ENCODE results near the gene TEX22. TPM values are rescaled to one million over a fixed set of nuclear protein-coding genes. Genes with fewer than 3 reads are reported as not detected.

The TEX22 gene
- total RNA-seq, 1 donor from 2014 or later, result 3.2 TPM

DNA sequence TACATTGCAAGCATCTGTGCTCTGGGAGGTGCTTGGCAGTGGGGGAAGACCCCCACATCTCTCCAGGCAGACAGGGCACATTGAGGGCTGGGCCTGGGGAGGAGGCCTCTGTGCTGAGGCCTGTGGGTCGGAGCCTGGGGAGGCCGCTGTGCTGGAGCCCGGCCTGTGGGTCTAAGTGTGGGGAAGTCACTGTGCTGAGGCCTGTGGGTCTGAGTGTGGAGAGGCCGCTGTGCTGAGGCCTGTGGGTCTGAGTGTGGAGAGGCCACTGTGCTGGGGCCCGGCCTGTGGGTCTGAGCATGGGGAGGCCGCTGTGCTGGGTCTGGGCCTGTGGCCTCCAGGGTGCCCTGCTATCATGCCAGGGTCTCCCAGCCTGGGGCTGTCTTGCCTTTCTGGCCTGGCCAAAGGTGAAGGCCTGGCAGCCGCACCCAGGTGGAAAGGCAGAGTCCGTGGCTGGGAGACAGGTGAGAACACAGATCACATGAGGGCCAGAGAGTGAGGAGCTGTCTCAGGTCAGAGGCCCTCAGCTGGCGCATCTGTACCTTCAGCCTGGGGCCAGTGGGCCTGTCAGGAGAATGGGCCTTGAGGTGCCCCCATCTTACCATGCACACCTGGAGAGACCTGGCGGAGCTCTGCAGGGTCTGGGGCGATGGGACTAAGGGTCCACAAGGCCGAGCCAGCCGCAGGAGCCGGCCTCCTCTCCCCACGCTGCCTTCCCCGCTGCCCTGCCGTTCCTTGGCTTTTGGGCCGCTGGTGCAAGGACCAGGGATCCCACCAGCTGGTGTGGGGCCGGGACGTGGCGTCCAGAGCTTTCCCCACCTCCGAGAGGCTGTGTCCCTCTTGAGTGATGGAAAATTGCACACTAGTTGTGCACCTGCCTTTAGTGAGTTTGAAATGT lies 57.7 kb downstream of the TEX22 start:
- no peak for DNase-seq
- TF ChIP-seq, protein P1, sequence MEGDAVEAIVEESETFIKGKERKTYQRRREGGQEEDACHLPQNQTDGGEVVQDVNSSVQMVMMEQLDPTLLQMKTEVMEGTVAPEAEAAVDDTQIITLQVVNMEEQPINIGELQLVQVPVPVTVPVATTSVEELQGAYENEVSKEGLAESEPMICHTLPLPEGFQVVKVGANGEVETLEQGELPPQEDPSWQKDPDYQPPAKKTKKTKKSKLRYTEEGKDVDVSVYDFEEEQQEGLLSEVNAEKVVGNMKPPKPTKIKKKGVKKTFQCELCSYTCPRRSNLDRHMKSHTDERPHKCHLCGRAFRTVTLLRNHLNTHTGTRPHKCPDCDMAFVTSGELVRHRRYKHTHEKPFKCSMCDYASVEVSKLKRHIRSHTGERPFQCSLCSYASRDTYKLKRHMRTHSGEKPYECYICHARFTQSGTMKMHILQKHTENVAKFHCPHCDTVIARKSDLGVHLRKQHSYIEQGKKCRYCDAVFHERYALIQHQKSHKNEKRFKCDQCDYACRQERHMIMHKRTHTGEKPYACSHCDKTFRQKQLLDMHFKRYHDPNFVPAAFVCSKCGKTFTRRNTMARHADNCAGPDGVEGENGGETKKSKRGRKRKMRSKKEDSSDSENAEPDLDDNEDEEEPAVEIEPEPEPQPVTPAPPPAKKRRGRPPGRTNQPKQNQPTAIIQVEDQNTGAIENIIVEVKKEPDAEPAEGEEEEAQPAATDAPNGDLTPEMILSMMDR (IDR thresholded peaks at IDR 0.05), result no peak
- H3K27me3 ChIP-seq, result no peaks in the 10 kb centered on the region
- no peaks in the 10 kb centered on the region for H3K4me1 ChIP-seq
- no peak for ATAC-seq
- intact Hi-C loops (cut with DNase I), result no loop called here
- H3K27ac ChIP-seq, result no peak overlapping the region
- no peaks in the 10 kb centered on the region for H3K9me3 ChIP-seq
- peaks cover 64% of the 10 kb centered on the region for H3K36me3 ChIP-seq
- no peak overlapping the region for H3K4me3 ChIP-seq

DNA sequence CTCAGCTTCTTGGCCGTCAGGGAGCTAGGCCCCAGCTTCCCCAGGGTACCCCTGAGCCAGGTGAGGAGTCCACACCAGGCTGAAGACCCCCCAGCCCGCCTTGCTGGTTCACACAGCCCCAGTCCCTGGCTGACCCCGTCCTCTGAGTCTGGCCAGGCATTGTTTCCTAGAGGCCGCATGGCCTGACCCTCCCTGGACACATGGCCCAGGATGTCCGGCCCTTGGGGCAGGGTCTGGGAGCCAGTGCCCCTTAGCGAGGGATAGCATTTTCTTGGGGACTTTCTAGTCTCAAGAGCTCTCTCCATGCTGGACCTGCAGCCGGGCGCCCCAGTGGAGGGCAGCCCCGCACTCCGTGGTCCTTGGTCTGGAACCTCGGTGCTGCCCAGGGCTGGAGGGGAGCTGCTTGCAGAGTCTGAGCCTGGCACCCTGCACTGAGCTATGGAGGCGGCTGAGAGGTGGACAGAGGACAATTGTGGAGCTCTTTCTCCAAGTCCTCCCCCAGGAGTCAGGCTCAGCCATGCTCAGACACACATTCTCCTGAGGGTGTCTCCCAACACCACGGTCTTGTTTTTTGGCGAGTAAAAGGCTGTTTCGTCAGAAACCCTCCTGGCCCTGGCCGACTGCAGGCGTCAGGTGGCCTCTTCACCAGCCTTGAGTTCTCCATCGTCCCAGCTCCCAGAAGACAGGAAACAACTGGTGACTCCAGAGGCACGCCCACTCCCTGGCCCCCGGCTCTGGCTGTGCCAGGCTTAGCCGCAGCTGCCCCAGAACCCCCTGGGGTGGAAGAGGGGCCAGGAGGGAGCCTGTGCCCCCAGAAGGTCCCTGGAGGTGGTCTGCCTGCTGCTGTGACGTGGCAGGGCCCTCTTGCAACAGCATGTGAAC lies 58.6 kb downstream of the TEX22 start:
- no peak overlapping the region for H3K4me3 ChIP-seq
- ATAC-seq (no peak), DNase-seq (no peak)
- H3K27me3 ChIP-seq, result no peaks in the 10 kb centered on the region
- H3K9me3 ChIP-seq, result no peaks in the 10 kb centered on the region
- intact Hi-C loops (cut with DNase I), result no loop called here
- no peaks in the 10 kb centered on the region for H3K4me1 ChIP-seq
- TF ChIP-seq, protein P1 (IDR thresholded peaks at IDR 0.05), result no peak
- peaks cover 64% of the 10 kb centered on the region for H3K36me3 ChIP-seq
- no peak overlapping the region for H3K27ac ChIP-seq

DNA sequence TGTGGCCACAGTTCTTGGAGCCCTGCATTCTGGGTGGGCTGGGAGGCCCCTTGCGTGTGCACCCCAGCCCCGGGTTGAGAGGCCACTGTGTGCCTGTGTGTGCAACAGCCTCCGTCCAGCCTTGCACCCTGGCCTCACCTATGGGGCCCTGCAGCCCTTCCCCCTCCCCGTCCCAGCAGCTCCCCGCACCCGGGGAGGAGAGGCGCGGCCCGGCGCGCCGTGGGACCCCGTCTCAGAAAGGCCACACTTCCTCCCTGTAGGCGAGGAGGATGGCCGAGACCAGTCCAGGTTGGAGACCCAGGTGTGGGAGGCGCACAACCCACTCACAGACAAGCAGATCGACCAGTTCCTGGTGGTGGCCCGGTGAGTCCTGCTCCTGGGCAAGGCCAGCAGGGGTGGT lies 59.7 kb downstream of the TEX22 start:
- H3K9me3 ChIP-seq, result no peaks in the 10 kb centered on the region
- H3K4me3 ChIP-seq, result no peak overlapping the region
- ATAC-seq (no peak), DNase-seq (no peak)
- H3K4me1 ChIP-seq, result no peaks in the 10 kb centered on the region
- intact Hi-C loops (cut with DNase I), result no loop called here
- H3K36me3 ChIP-seq, result peaks cover 58% of the 10 kb centered on the region
- no peak overlapping the region for H3K27ac ChIP-seq
- H3K27me3 ChIP-seq, result no peaks in the 10 kb centered on the region
- TF ChIP-seq, protein P1 (IDR thresholded peaks at IDR 0.05), result no peak

DNA sequence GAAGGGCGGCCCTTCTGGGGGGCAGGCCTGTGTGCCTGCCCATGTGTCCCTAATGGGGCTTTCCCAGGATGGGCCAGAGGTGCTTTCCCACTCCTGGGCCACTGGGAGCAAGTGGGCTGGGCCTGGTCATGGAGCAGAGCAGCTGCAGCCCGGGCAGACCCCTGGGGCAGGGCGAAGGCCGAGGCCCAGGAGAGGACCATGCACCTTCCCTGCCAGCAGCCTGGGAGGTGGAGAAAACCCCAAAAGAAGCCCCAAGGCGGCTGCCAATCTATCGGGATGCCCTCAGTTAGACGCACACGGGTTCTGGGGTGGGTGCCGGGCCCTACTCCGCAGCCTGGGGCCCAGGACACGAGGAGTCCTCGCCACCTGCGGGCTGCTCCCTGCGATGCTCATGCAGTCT lies 60.2 kb downstream of the TEX22 start:
- H3K27ac ChIP-seq, result no peak overlapping the region
- TF ChIP-seq, protein P1 (IDR thresholded peaks at IDR 0.05), result no peak
- ATAC-seq, result peak; percentile 5
- no peaks in the 10 kb centered on the region for H3K27me3 ChIP-seq
- H3K4me1 ChIP-seq, result no peaks in the 10 kb centered on the region
- peaks cover 59% of the 10 kb centered on the region for H3K36me3 ChIP-seq
- H3K9me3 ChIP-seq, result no peaks in the 10 kb centered on the region
- no peak overlapping the region for H3K4me3 ChIP-seq
- DNase-seq, result no peak
- intact Hi-C loops (cut with DNase I), result no loop called here

DNA sequence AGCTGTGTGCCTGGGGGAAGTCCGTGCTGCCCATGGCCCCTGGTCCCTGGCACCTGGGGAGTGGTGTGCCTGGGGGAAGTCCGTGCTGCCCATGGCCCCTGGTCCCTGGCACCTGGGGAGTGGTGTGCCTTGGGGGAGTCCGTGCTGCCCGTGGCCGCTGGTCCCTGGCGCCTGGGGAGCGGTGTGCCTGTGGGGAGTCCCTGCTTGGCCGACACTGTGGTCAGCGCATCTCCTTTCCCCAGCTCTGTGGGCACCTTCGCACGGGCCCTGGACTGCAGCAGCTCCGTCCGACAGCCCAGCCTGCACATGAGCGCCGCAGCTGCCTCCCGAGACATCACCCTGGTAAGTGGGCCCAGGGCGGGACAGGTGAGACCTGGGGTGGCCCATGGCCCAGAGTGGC lies 61.8 kb downstream of the TEX22 start:
- Histone ChIP-seq H3K27me3 (no peaks in the 10 kb centered on the region), H3K27ac (no peak overlapping the region), H3K36me3 (peaks cover 58% of the 10 kb centered on the region), H3K4me1 (no peaks in the 10 kb centered on the region), H3K4me3 (no peak overlapping the region), H3K9me3 (no peaks in the 10 kb centered on the region)
- ATAC-seq (no peak), DNase-seq (no peak)
- TF ChIP-seq, protein P1 (IDR thresholded peaks at IDR 0.05), result no peak
- intact Hi-C loops (cut with DNase I), result no loop called here
